ENCODE measurements around the gene SHISA9.

Gene SHISA9

GRCh38 chr16:13269359-13269758, 368.0 kb downstream of the SHISA9 start:
- DNase-seq, result no peak
- in situ Hi-C loops (cut with MboI; ENCODE audit: low pct_unique_long_range_greater_than_20kb, low sequenced_read_pairs), result no loop called here

DNA sequence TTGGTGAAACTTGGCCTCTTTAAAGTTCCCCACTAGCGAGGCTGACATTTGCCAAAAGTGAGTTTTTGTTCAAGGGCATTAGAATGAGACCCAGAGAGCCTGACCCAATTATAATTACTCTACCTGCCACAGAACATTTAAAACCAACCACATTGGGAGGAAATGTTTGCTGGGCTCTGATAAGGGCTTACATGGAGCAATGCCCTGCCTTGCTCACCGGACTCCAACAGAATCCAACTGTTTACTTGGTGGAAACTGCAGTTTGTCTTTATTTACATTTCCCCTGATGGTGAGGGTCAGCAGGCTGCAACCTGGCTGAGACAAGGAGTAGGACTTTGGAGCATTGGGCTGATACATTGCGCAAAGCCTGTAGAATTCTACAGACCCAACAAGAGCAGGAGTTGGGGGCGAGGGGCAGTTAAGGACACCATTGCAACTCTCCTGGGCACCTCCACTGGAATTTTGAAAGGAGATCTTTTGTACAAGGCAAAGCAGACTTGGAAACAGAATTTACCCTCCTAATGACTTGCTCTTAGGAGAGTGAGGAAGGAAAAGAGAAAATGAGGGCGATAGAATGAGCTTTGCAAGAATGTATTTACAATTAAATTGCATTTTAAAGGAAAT, 368.6 kb downstream of the SHISA9 start:
- in situ Hi-C loops (cut with MboI; ENCODE audit: low pct_unique_long_range_greater_than_20kb, low sequenced_read_pairs), result no loop called here
- no peak for DNase-seq

DNA sequence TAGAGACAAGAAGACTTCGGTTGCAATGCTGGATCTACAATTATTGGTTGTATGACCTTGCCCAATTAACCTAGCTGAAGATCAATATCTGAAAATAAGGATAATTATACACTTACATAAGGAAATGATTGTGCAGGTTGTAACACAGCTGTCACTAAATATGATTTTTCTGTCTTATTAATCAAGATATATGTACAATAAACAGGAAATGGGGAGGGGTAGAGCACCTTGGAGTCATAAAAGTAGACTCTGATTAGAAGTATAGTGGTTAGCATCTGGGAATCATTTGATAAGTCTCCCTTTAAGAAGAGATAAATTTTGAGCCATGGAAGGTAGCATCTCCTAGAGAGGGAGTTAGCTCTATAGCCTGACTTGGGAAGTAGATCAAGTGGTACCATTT, 369.2 kb downstream of the SHISA9 start:
- DNase-seq, result no peak
- in situ Hi-C loops (cut with MboI; ENCODE audit: low pct_unique_long_range_greater_than_20kb, low sequenced_read_pairs), result no loop called here

DNA sequence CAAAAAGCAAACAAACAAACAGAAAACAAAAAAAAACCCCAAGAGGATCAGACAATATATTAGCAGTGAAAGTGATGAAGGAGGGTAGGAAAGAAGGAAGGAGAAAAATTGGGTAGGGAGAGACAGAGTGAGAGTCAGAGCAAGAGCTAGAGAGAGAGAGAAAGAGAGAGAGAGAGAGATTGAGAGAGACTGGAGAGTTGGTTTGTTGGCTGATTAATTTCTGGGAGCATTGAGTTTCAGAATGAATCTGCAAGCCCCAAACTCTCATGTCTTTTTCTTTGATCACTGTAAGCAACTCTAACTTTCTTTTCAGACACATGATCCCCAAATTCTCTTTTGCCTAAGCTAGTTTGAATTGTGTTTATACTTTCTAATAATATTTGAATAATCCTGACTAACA, 388.1 kb downstream of the SHISA9 start:
- in situ Hi-C loops (cut with MboI; ENCODE audit: low pct_unique_long_range_greater_than_20kb, low sequenced_read_pairs), result no loop called here
- no peak for DNase-seq
